Endothelial cell of coronary artery (primary cell): Measurements from ENCODE around the gene SLC9C2. TPM values are rescaled to one million over a fixed set of nuclear protein-coding genes. Genes with fewer than 3 reads are reported as not detected.

Experiments
- total RNA-seq: library from RNA; depleted of rRNA; stranded (reverse); fragments of >200 nt; gene quantifications from 2 replicates; pipeline ENCODE4 v1.2.3, GENCODE V29; 2014

The SLC9C2 gene, protein sequence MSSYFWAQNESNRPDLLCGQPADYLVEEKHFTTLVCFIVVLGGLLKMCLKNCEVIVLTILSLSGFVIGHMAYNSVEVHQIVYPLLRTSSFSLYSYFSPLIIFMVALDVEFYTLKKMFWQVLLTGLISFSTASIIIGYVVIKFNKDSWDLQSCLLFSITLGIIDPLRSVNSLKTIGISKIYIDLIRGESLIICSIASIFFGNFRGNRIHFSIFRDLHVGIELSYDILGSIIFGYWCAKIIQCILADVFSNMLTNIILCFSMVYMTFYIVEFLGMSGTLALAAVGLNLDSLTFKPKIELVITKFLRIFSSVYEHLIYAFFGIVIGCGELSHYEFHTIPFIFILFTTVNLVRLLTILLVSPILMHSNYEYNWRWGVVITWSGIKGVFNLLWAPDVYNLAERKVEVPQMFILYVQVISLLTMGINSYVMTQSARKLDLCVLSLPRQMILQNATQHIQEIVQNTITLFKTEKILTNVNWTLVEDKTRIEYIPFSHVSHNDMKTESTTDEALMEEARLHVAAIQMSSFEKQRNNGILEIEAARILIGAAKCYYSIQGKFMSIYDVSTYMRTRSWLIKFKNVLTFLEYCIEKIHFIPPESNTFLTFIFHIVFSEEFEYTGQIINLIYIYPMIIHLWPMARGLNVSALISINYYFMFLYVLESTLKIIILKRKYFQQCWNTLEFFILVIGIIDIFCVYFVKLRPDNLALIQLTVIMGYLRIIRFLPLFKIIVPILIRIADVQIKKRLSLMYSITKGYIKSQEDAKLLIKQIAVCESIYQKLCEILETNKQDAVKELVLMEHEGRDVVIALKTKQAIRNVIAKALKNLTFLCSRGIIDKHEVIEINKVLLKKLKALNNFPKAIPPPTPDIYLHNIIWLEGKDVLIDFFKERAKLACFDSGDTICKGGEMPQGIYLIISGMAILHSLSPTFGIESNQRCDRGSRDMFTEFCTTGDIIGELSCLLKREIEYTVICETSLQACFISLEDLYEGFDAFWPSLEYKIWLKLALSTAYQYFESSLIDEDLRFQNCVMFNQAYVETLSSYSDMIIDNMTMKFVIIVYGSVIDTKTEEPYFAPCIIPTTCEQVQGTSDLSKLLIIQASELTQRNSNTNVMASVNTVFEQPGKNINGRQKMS
- total RNA-seq, result 2.0 TPM in 1 of 2 replicates, not detected in the other

GRCh38 chr1:173603056-173603591, at the start of gene SLC9C2:
SLC9C2 (minus strand) TSS chr1:173603072; CDS start chr1:173601776, 1,296 bp downstream.

GRCh38 chr1:173635116-173635515, 32.2 kb upstream of the SLC9C2 start, which contains the start of gene TEX50:
TEX50 (plus strand) TSS chr1:173635338; CDS start chr1:173635522, 184 bp downstream.

GRCh38 chr1:173477286-173478093, 125.4 kb downstream of the SLC9C2 start, which contains the start of gene PRDX6:
PRDX6 (plus strand) TSS chr1:173477335; CDS start chr1:173477398, 63 bp downstream.

Other genes starting within 250 kb of the SLC9C2 start
- gene PRDX6, start 125.7 kb downstream of the SLC9C2 start, total RNA-seq, result 199 and 211 TPM in 2 replicates
- gene TEX50, start 32.3 kb upstream of the SLC9C2 start, total RNA-seq, result not detected in 2 replicates
- gene ANKRD45, start 66.8 kb upstream of the SLC9C2 start, total RNA-seq, result 0.36 TPM in 1 of 2 replicates, not detected in the other
- gene KLHL20, start 111.9 kb upstream of the SLC9C2 start, total RNA-seq, result 32.1 and 40.8 TPM in 2 replicates
- 15.0 and 17.1 TPM in 2 replicates for gene DARS2, start 221.6 kb upstream of the SLC9C2 start, total RNA-seq
- gene CENPL, start 221.8 kb upstream of the SLC9C2 start, total RNA-seq, result 9.9 and 18.2 TPM in 2 replicates